Upper lobe of right lung (tissue), 1 donor: ENCODE results near the gene ZNF598. TPM values are rescaled to one million over a fixed set of nuclear protein-coding genes. Genes with fewer than 3 reads are reported as not detected.
A peak's percentile ranks its signal among the peaks of the same experiment; 100 is the strongest.
"Not testable (repeated sequence)": the region's sequence is repeated elsewhere in the genome, so short reads cannot be mapped to it uniquely, and the experiment has no call there.

Experiments used
- ATAC-seq: fragments of 200-7000 bp; cut with Tn5 transposase; one replicate; pipeline ENCODE4 v1.9.1; 2020; ENCODE audit warnings: mild to moderate bottlenecking, moderate library complexity
- DNase-seq: peaks from one replicate; pipeline ENCODE4 v3.0.0-alpha.2; 2020
- H3K27ac ChIP-seq: fragments of 200-600 bp; one replicate; pipeline ENCODE4 v1.8.0; 2022
- H3K27me3 ChIP-seq: fragments of 200-600 bp; one replicate; pipeline ENCODE4 v1.8.0; 2022; ENCODE audit warnings: mild to moderate bottlenecking
- H3K36me3 ChIP-seq: fragments of 200-600 bp; one replicate; pipeline ENCODE4 v1.8.0; 2022
- H3K4me1 ChIP-seq: fragments of 200-600 bp; one replicate; pipeline ENCODE4 v1.8.0; 2022
- H3K4me3 ChIP-seq: fragments of 200-600 bp; one replicate; pipeline ENCODE4 v1.8.0; 2022; ENCODE audit warnings: mild to moderate bottlenecking
- H3K9me3 ChIP-seq: fragments of 200-600 bp; one replicate; pipeline ENCODE4 v1.8.0; 2022
- CTCF ChIP-seq: fragments of 200-600 bp; IDR thresholded peaks from one replicate; pipeline ENCODE4 v1.8.0; 2022; ENCODE audit warnings: antibody characterized with exemption
- intact Hi-C: fragments of 100-400 bp; cut with DNase I; formaldehyde crosslinking; loops from one replicate; pipeline ENCODE4 v1.11.0; 2022
- total RNA-seq: library from RNA; stranded (reverse); fragmentation: NEBNext Ultra II Directional; extraction: Animal tissue kit (Norgen Biotek cat#: 25700); gene quantifications from one replicate; pipeline ENCODE4 v1.2.1, GENCODE V29; 2021
- donor health status: DM: no; HTN: yes; CAD: no; lungs with severe emphysema.

ZNF598 gene
- total RNA-seq, 1 donor from 2014 or later: 38.2 TPM

- TF ChIP-seq CTCF: no peak
- peak overlapping the region; percentile 45 for H3K4me3 ChIP-seq
- no peaks in the 10 kb centered on the region for H3K27me3 ChIP-seq
- no peaks in the 10 kb centered on the region for H3K9me3 ChIP-seq
- DNase-seq: peak; percentile 64
- intact Hi-C loops: no loop called here
- peaks cover 93% of the 10 kb centered on the region for H3K4me1 ChIP-seq
- peaks cover 23% of the 10 kb centered on the region for H3K36me3 ChIP-seq
- H3K27ac ChIP-seq: peak overlapping the region; percentile 94
- ATAC-seq: no peak
These were observed 26.8 kb upstream of the ZNF598 start for GRCh38 chr16:2036200-2036966.

- DNase-seq: peak; percentile 89
- H3K4me3 ChIP-seq: peak overlapping the region; percentile 45
- intact Hi-C loops: no loop called here
These were observed 26.0 kb upstream of the ZNF598 start for GRCh38 chr16:2035431-2036199.

GRCh38 chr16:2034696-2035430 is 25.2 kb upstream of the ZNF598 start:
- Histone ChIP-seq H3K27ac (peak overlapping the region; percentile 94), H3K27me3 (no peaks in the 10 kb centered on the region), H3K36me3 (peaks cover 35% of the 10 kb centered on the region), H3K9me3 (no peaks in the 10 kb centered on the region), H3K4me3 (peak overlapping the region; percentile 45), H3K4me1 (peaks cover 81% of the 10 kb centered on the region)
- DNase-seq: no peak
- no peak for ATAC-seq
- intact Hi-C loops: no loop called here
- no peak for TF ChIP-seq CTCF

More at GRCh38 chr16:2035431-2036199, 26.0 kb upstream of the ZNF598 start:
- TF ChIP-seq CTCF: no peak
- ATAC-seq: peak; percentile 56
- Histone ChIP-seq H3K9me3 (no peaks in the 10 kb centered on the region), H3K36me3 (peaks cover 27% of the 10 kb centered on the region), H3K27me3 (no peaks in the 10 kb centered on the region), H3K4me1 (peaks cover 85% of the 10 kb centered on the region), H3K27ac (peak overlapping the region; percentile 94)

GRCh38 chr16:2033909-2034695 is 24.5 kb upstream of the ZNF598 start:
- H3K4me3 ChIP-seq: peak overlapping the region; percentile 56

GRCh38 chr16:2033057-2033908 is 23.7 kb upstream of the ZNF598 start:
- Histone ChIP-seq H3K36me3 (peaks cover 39% of the 10 kb centered on the region), H3K27ac (peak overlapping the region; percentile 93), H3K9me3 (no peaks in the 10 kb centered on the region), H3K27me3 (no peaks in the 10 kb centered on the region), H3K4me1 (peaks cover 72% of the 10 kb centered on the region), H3K4me3 (peak overlapping the region; percentile 56)
- TF ChIP-seq CTCF: no peak
- DNase-seq (peak; percentile 78), ATAC-seq (peak; percentile 54)
- intact Hi-C loops: no loop called here

More at GRCh38 chr16:2033909-2034695, 24.5 kb upstream of the ZNF598 start:
- peaks cover 39% of the 10 kb centered on the region for H3K36me3 ChIP-seq
- intact Hi-C loops, DNase-seq, H3K27me3 ChIP-seq, ATAC-seq, H3K9me3 ChIP-seq: not testable (repeated sequence)
- H3K27ac ChIP-seq: peak overlapping the region; percentile 94
- H3K4me1 ChIP-seq: peaks cover 76% of the 10 kb centered on the region
